NCI-H748 (cell line): Measurements from ENCODE around the gene CNGA4.

Experiments
- DNase-seq: peaks from one replicate; lab custom pipeline; 2025; ENCODE audit not compliant: unreplicated experiment; lab: John Stamatoyannopoulos, UW

CNGA4 gene, protein sequence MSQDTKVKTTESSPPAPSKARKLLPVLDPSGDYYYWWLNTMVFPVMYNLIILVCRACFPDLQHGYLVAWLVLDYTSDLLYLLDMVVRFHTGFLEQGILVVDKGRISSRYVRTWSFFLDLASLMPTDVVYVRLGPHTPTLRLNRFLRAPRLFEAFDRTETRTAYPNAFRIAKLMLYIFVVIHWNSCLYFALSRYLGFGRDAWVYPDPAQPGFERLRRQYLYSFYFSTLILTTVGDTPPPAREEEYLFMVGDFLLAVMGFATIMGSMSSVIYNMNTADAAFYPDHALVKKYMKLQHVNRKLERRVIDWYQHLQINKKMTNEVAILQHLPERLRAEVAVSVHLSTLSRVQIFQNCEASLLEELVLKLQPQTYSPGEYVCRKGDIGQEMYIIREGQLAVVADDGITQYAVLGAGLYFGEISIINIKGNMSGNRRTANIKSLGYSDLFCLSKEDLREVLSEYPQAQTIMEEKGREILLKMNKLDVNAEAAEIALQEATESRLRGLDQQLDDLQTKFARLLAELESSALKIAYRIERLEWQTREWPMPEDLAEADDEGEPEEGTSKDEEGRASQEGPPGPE

DNA sequence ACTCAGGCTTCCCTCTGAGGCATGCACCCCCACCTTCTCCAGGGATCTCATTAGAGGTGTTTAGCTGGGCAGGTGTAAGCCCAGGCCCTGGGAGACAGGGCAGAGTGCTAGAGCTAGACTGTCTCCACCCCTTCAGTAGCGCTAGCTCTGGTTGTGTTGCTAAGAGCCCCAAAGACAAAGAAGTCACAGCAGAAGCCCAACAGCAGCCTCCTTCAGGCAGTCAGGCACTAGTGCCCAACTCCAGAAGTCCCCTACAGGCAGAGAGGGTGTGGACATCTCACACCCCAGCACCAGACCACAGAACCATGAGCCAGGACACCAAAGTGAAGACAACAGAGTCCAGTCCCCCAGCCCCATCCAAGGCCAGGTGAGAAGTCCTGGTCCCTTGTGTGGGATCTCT is at the start of gene CNGA4:
CNGA4 (plus strand) TSS at position 188 of the 400 bp plus-strand sequence; CDS start at position 306, 118 bp downstream.
- peak; percentile 59 for DNase-seq

DNA sequence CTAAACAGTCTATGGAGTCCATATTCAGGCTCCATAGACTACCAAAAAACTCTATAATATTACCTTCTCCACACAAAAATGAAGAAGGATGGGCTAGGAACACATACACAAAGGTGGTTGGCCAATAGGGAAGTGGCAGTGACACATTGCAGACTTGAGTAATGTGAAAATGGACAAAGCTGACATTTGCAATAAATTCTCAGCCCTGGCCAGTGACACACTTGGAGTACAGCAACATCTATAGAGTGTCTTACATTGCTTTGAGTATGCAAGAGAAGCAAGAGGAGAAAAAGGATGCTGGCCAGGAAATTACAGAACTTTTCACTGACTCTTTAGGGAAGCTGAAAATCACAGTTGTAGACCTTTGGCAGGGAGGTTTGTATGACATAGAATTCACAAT is 47.1 kb upstream of the CNGA4 start:
- DNase-seq: no peak

DNA sequence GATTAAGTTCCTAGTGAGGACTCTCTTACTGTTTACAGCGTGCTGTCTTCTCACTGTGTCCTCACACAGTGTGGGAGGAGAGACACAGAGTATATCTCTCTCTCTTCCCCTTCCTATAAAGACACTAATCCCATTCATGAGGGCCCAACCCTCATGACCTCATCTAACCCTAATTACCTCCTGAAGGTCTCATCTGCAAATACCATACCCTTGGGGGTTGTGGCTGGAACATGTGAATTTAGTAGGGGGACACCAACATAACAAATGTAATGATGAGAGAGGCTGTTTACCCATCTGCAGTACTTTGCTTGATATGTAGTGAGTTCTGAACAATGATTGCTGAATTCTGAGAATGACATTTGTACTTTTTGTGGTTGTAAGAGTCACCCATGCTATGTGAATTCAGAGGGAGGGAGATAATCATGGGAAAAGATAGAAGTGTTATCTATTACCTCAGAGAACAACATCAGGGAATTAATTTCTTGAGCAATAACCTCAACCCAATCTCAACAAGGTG is 44.8 kb upstream of the CNGA4 start:
- DNase-seq: no peak

DNA sequence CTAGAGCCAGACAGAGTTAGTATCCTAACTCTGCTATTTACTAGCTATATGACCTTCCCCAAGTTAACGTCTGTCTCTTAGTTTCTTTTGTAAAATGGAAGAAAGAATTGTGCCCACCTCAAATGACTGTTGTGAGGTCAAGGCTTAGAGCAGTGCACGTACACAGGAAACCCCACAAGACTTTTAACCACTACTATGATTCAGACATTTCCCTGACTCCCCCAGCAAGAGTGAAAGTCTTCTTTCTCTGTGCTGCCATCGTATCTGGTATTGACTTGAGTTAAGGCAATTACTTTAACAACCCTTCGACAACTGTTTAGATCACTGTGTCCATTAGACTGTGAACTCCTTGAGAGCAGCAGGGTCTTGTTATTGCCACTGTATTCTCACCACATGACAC is 42.5 kb upstream of the CNGA4 start:
- DNase-seq: no peak

DNA sequence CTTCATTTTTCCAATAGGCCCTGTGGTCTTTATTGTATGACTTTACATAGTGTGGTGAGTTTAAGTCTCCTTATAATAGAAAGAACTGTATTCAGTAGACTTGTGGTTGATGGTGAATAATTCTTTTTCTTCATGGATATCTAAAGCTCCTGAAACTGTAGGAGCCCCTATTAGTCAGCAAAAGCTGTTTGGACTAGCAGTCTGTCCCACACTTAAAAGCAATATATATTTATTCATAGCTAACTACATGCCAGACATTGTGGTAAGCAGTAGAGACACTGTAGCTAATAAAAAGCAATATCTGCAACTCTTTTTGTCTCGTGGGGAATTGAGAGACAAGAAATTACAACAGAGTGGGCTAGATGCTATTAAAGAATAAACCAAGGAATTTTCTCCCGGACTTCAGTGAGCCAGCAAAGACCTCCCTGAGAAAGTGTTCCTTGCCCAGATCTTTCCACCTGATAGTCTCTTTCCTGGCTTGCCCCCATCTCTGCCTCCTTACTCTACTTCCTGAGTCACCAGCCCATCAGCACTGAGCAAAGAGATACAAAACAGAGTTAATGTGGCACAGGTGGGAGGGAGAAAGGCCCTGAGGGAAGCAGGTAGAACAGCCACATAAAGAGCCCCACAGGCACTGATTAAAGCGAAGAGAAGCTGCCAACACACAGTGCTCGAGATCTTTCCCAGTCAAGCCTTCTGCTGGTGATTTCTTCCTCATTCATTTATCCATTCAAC is 41.3 kb upstream of the CNGA4 start:
- DNase-seq: no peak

DNA sequence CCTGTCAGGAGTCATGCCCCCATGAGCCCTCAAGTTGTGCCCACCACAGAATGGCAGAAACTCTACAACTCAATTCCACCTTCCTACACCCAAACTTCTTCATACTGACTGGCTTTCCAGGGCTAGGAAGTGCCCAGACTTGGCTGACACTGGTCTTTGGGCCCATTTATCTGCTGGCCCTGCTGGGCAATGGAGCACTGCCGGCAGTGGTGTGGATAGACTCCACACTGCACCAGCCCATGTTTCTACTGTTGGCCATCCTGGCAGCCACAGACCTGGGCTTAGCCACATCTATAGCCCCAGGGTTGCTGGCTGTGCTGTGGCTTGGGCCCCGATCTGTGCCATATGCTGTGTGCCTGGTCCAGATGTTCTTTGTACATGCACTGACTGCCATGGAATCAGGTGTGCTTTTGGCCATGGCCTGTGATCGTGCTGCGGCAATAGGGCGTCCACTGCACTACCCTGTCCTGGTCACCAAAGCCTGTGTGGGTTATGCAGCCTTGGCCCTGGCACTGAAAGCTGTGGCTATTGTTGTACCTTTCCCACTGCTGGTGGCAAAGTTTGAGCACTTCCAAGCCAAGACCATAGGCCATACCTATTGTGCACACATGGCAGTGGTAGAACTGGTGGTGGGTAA is 39.6 kb upstream of the CNGA4 start, which contains the start of gene OR52W1:
OR52W1 (plus strand) TSS at position 51 of the 637 bp plus-strand sequence; CDS start at position 51, 0 bp downstream.
- DNase-seq: no peak

DNA sequence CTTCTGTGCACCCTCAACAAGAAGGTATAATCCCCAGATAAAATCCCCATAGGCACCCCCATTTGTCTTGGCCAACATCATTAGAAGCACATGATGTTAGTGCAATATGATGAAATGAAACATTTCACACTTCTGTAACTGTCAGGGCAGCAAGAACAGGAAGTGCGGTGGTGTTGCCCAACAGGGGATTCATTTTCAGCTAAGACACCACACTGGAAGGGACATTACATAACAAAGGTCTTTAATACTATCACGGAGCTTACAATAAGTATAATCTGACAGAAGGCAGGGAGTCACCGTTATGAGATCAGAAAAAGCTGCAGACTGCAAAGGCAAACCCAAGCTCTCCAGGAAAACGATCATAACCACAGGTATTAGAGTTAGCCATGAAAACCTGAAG is 37.9 kb upstream of the CNGA4 start:
- DNase-seq: no peak

DNA sequence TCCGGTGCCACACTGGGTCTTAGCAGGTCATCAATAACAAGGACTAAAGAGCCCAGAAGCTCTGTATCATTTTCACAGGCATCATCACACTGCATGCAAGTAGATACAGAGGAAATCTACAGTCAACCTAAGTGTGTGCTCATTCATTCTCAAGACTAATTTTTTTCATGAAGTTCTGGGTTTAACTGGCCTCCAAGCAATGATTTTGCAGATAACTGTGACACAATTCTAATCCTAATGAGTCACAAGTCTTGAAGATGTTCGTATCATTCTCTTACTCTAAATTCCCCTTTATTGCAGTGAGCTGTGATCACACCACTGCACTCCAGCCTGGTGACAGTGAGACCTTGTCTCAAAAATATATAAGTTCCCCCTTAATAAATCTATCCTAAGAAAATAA is 37.4 kb upstream of the CNGA4 start:
- DNase-seq: no peak

DNA sequence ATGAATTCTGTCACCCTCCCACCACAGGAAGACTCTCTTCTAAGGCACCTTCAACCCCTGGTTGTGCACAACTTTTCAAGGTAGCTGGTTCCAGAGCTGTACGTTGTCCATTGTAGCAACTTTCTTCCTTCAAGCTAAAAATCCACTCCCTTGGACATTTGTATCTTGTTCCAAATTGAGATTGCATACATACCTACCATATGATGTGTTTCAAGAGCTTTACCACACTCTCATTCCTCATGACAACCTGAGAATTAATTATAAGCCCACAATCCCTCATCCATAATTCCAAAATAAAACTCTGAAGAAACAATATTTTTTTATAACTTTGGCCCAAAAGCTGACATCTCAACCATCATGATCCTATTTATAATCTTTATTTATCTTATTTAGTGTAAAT is 36.8 kb upstream of the CNGA4 start:
- DNase-seq: no peak

DNA sequence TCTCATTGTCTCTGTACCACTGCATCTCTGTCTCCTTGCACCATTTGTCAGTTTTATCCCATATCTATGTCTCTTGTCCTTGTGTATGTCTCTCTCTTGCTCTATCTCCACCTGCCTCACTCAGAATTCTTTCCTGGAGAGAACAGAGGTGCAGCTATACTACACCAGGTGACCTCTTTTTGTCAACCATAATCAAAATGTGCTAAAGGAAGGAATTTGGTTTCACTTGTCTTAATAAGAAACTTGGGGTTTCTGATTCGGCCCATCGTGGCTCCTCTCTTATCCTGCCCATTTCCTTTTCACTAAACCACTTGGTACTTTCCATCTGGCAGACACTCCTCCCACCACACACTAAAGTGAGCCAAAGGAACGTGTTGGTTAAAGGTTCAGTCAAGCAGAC is 35.6 kb upstream of the CNGA4 start:
- no peak for DNase-seq

DNA sequence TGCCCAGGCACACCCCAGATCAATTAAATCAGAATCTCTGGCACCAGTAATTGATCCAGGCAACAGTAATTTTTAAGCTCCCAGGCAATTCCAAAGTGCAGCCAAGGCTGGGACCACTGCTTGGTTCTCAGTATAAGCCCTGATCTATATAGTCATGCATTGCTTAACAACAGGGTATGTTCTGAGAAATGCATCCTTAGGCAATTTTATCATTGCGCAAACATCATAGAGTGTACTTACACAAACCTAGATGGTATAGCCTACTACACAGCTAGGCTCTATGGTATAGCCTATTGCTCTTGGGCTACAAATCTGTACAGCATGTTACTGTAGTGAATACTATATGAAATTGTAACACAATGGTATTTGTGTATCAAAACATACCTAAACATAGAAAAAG is 34.2 kb upstream of the CNGA4 start:
- DNase-seq: no peak

DNA sequence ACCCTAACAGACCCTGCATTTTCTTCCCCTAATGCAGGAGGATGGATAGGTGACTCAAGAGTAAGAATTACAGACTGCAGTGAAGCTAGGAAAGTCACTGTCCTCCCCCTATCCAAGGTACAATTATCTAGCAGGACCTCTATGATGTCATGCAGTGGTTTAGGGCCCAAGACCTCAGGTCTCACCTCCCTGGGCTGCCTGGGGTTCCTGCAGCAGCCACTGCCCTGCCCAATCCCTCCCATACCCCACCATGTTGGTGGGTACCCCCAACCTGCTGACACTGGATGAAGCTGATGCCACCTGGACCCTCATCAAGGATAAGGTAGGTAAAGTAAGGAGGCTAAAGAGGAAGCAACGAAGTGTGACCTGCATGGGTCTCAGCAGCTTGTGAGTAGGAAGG is 33.5 kb upstream of the CNGA4 start, which contains the start of gene C11orf42:
C11orf42 (plus strand) TSS at position 192 of the 400 bp plus-strand sequence; CDS start at position 251, 59 bp downstream.
- no peak for DNase-seq

DNA sequence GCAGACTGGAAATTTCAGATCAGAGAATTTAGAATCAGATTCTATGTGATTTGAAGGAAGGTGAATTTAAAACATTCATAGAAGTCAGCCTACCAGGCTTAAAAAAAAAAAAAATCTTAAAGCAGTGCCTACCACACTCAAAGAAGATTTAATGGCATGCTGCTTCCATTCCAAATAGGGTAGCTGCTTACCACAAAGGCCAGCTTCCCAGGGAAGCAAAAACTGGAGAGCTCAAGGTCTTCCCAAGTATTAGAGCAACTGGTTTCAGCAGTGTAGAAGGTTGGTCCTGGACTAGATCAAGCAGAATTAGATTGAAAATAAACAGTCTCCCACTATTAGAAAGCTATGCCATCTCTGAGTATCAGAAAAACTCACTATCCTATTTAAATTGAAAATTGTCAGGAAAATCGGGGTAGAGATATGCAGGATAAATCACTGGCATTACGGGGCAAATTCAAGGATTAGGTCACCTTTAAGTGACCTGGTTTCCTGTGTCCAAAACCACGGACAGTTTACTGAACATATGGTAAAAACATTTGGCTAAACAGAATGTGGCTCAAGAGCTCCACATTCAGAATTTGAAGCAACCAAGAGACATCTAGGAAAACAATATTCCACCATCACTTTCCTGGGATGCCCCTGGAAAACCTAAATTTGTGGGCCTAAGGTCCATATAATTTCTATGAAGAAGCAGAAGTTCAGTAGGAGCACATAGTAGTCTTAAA is 32.3 kb upstream of the CNGA4 start:
- no peak for DNase-seq

DNA sequence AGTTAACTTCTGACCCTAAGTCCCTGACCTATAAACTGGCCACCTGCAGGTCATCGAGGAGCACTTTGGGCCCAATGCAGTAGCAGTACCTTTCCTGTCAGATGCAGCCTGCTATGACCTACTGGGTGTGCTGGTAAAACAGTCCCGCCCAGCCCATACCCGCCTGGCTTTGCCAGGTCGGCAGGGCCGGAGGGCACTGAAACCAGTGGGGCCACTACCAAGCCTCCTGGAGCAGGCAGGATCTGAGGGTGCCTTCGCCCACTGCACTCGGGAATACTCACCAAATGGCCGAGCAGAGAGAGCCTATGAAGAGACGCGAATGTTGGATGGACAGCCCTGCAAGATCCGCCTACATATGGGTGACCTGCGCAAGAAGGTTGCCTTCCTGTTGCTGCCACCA is 29.1 kb upstream of the CNGA4 start:
- DNase-seq: no peak

DNA sequence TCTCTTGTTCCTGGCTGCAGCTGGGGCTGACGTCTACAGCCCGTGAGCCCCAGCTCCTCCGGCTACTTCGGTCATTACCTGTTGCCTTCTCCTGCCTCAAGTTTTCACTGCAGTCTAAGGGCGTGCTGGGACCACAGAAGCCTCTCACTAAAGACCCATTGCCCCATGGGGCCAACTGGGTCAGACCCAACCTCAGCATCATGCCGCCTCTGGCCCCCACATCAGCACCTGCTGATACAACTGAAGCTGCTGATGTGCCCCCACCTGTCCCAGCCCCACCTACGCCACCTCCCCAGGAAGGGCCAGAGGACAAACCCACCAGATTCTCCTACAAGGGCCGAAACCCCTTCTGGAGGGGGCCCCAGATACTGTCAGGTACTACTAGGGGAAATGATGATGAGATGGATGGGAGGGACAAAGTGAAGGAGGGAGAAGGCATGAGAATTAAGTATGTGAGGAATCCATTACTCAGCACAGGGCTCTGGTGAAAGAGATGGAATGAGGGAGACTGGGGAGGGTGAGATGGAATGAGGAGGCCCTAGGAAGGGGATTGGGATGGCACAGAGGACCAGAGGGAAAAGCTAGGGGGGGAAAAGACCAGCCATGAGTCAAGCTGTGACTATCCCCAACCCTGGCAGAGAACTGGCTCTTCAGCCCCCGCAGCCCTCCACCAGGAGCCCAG is 28.5 kb upstream of the CNGA4 start:
- no peak for DNase-seq

DNA sequence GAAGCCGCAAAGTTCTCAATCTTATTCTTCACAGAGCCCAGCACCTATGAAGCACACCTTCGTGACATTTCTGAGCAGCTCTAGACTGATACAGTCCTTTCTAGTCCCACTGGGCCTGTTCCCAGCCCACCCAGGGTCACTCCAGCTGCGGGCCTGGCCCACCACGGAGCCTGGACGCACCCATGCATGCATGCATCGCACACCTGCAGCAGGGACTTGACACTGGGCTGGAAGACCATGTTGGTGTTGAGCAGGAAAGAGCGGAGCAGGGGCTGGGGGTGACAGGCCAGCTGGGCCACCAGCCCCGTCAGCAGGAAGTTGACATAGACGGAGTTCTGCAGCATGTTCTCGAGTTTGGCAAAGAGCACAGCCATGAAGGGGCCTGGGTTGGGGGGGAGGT is 24.4 kb upstream of the CNGA4 start:
- no peak for DNase-seq

DNA sequence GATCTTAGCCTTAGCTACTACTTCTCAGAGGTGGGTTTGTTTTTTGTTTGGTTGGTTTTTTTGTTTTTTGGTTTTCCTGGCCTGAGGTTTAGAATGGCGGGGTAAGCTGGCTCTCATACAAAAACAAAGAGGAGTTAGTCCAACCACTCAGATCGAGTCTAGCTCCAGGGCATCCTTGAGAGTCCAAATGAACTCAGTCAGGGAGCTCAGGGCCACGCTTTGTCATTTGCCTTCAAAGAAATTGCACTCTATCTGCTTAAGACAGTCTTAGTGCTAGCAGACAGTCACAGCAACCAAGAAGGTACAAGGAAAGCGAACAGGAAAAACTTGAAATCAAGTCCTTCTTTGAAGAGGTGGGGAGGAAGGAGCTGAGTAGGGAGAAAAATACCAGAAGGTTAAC is 22.4 kb upstream of the CNGA4 start:
- DNase-seq: no peak

DNA sequence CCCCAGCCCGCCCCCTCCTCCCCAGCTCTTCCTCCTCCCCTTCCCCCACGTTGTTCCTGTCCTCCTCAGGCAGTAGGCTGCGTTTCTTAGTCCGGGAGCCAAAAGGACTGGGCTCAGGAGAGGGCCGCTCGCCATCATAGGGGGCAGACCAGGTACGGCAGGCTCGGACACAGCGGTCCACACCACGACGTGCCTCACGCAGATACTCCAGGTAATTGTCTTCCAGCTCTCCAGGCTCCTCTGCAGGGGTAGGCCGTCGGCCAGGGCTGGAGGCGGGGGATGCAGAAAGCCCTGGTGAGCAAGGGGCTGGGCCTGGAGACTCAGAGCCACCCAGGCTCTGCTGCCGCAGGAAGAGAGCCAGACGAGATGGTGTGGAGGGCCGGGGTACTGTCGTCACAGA is 21.2 kb upstream of the CNGA4 start:
- DNase-seq: no peak

DNA sequence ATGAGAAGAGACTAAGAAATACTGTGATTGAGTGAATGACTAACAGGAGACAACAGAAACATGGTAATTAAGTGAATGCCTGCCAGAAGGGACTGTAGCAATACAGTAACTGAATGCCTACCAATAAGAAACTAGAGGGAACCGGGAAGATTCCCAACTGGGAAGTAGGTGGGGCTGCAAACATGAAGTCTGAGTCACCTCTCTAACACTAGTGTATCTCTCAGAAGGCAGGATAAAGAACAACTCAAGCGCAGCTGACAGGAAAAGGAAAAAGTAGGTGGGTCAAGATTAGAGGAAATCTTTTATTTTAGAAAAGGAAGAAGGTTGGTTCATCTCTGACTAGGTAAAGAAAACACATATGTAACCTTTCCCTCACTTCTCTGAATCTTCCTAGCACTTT is 19.5 kb upstream of the CNGA4 start:
- DNase-seq: no peak

DNA sequence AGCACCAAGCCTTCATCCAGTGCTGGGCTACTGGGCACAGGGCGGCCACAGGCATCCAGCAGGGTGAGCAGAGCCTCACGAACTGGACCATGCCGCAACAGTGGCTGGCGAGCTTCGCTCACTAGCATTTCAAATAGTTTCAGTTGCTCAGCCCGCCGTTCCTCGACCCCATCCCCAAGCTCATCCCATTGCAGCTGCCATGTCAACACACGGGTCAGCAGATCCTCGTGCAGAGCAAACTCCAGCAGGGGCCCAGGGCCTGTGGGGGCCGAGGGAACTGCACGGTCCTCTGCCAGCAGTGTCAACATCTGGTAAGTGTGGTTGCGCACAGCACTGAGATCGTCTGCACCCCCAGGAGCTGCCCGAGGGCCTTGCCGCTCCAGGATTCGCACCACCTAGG is 15.0 kb upstream of the CNGA4 start:
- DNase-seq: no peak
